ENCODE data around the gene SMARCC1.
A peak's percentile ranks its signal among the peaks of the same experiment; 100 is the strongest.

SMARCC1 gene

GRCh38 chr3:47565734-47566550 is 215.8 kb downstream of the SMARCC1 start:
- H3K27ac ChIP-seq, result no peak overlapping the region
- no peak for TF ChIP-seq CTCF (IDR thresholded peaks at IDR 0.05)
- no peaks in the 10 kb centered on the region for H3K36me3 ChIP-seq

DNA sequence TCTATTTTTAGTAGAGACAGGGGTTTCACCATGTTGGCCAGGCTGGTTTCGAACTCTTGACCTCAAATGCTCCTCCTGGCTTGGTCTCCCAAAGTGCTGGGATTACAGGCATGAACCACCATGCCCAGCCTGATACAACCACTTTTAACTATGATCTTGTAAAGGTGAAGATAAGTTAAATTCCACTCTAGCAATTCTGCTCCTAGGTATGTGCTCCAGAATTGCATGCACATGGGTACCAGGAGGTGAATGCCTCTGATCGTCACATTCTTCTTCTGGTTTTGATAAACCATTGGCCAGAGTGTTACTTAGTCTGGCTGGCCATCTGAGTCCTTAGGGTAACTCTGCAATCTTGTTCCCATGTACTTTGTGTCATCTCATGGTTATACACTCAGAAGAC is 225.3 kb downstream of the SMARCC1 start:
- no peaks in the 10 kb centered on the region for H3K4me1 ChIP-seq
- H3K4me3 ChIP-seq, result no peak overlapping the region
- TF ChIP-seq CTCF (IDR thresholded peaks at IDR 0.05), result no peak
- H3K27ac ChIP-seq, result no peak overlapping the region
- H3K27me3 ChIP-seq, result peaks cover 0 to 4% of the 10 kb centered on the region in 2 donors
- intact Hi-C loops (cut with DNase I; ENCODE audit: low total_unique reads), result no loop called here
- no peak for DNase-seq
- no peaks in the 10 kb centered on the region for H3K36me3 ChIP-seq
- H3K9me3 ChIP-seq, result peaks cover 0 to 9% (median 0%) of the 10 kb centered on the region in 3 donors

More at GRCh38 chr3:47565734-47566550, 215.8 kb downstream of the SMARCC1 start:
- intact Hi-C loops (cut with DNase I; ENCODE audit: low total_unique reads), result no loop called here
- H3K4me3 ChIP-seq, result no peak overlapping the region
- H3K4me1 ChIP-seq, result no peaks in the 10 kb centered on the region
- no peak for DNase-seq
- no peaks in the 10 kb centered on the region for H3K9me3 ChIP-seq
- no peaks in the 10 kb centered on the region for H3K27me3 ChIP-seq

GRCh38 chr3:47554335-47554734 is 227.4 kb downstream of the SMARCC1 start:
- no peaks in the 10 kb centered on the region for H3K36me3 ChIP-seq
- H3K4me1 ChIP-seq, result no peaks in the 10 kb centered on the region
- no peak for TF ChIP-seq CTCF (IDR thresholded peaks at IDR 0.05)
- H3K27ac ChIP-seq, result no peak overlapping the region
- peaks cover 0 to 4% of the 10 kb centered on the region in 2 donors for H3K27me3 ChIP-seq
- intact Hi-C loops (cut with DNase I; ENCODE audit: low total_unique reads), result no loop called here
- no peak for DNase-seq
- H3K4me3 ChIP-seq, result no peak overlapping the region
- H3K9me3 ChIP-seq, result peaks cover 0 to 9% (median 0%) of the 10 kb centered on the region in 3 donors

DNA sequence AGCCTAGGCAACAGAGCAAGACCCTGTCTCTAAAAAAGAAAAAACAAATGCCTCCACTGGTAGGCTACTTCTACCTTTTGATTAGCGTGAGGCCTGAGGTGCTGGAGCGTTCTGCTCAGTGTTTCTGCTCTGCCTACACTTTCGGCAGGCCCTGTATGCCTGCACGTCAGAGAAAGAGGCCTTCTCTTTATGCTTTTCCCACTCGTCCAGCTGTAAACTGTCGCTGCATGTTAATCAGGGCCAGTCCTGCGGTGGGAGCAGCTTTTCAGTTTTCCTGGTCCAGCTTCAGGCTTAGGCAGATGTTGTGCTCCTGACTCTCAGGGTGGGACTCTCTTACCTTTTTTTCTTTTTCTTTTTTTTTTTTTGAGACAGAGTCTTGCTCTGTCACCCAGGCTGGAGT is 228.3 kb downstream of the SMARCC1 start:
- H3K9me3 ChIP-seq, result peaks cover 0 to 9% (median 0%) of the 10 kb centered on the region in 3 donors
- H3K4me3 ChIP-seq, result no peak overlapping the region
- no peaks in the 10 kb centered on the region for H3K36me3 ChIP-seq
- no peak overlapping the region for H3K27ac ChIP-seq
- H3K27me3 ChIP-seq, result peaks cover 0 to 4% of the 10 kb centered on the region in 2 donors
- no peak for TF ChIP-seq CTCF (IDR thresholded peaks at IDR 0.05)
- H3K4me1 ChIP-seq, result no peaks in the 10 kb centered on the region
- intact Hi-C loops (cut with DNase I; ENCODE audit: low total_unique reads), result no loop called here
- no peak for DNase-seq

DNA sequence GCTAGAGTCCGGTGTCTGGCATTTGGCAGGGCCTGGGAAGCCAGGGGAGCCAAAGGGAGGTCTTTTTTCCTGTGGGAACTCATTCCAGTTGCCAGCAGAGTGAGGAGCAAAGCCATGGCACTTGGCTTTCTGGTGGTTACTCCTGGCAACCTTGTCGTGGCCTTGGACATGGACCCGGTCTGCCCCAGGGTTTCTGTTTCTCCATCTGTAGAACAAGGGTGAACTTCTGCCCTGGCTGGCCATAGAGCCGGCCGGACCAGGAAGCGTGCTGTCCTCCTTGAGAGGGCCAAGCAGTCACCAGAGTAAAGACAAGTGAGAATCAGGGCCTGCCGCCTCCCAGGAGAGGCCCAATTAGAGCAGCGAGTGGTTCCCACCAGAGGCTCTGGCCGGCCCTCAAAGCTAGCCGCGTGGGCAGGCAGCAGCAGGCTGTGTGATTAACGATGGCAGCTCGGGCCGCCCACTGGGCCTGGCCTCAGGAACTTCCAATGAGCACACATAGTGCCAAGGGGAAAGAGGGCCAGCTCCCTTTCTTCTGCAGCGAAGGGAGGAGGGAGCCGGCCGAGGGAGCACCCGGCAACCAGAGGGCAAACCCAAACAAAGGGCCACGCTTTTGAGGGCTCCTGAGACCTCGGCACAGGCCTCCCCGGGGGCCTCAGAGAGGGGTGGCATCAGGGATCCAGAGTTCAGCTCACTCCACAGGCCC is 239.1 kb downstream of the SMARCC1 start:
- H3K4me1 ChIP-seq, result peaks cover 0 to 12% (median 11%) of the 10 kb centered on the region in 4 donors
- H3K9me3 ChIP-seq, result no peaks in the 10 kb centered on the region
- peak overlapping the region in 1 of 2 donors; percentile 26 for H3K4me3 ChIP-seq
- DNase-seq, result peak; percentile 39 to 81
- peak overlapping the region; percentile 57 to 62 for H3K27ac ChIP-seq
- no peak for TF ChIP-seq CTCF (IDR thresholded peaks at IDR 0.05)
- no peaks in the 10 kb centered on the region for H3K36me3 ChIP-seq
- intact Hi-C loops (cut with DNase I; ENCODE audit: low total_unique reads), result no loop called here
- H3K27me3 ChIP-seq, result no peaks in the 10 kb centered on the region
